GM12878 (cell line): ENCODE data around the gene SPEM2.

Experiments
- CEBPB ChIP-seq, 2 experiments: fragments of 150-350 bp in 1 of 2; IDR thresholded peaks; 2 replicates each; pipeline ENCODE4 v1.6.1; 2012 to 2014; ENCODE audit warnings: low read depth in 2 of 2, low read length in 2 of 2, borderline replicate concordance in 1 of 2, inconsistent platforms in 1 of 2
- ZNF274 ChIP-seq: IDR thresholded peaks from one replicate; pipeline ENCODE4 v1.8.0; 2011; ENCODE audit not compliant: insufficient read length, insufficient read depth

DNA sequence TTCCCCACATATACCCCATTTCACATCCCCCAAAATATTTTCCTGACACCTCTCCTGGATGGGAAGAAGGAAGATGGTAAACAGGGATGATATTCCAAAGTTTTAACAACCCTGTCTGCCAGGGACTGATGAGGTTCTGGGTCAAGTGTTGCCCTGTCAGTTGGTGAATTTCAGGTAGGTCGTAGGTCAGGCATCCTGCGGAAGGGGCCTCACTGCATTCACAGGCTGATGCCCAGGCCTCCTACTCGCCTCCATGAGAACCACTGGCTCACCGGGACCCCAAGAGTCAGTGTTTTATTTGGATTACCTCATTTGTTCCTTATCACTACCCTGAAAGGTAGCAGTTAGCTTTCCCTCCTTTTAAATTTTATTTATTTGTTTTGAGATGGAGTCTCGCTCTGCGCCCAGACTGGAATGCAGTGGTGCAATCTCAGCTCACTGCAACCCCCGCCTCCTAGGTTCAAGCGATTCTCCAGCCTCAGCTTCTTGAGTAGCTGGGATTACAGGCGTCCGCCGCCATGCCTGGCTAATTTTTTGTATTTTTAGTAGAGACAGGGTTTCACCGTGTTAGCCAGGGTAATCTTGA, 43.5 kb downstream of the SPEM2 start:
- TF ChIP-seq ZNF274: no peak
- no peak for TF ChIP-seq CEBPB (IDR thresholded peaks at IDR 0.05; ENCODE audit: borderline replicate concordance in 1 of 2, low read depth in 2 of 2, low read length in 2 of 2)
